ENCODE data around the gene TEAD3. TPM values are rescaled to one million over a fixed set of nuclear protein-coding genes. Genes with fewer than 3 reads are reported as not detected.

Gene TEAD3
- total and polyA plus RNA-seq, 4 donors, result 15.0 to 20.7 (median 18.5) TPM

GRCh38 chr6:35495258-35496035, 1.4 kb downstream of the TEAD3 start:
- peaks cover 0 to 68% (median 39%) of the 10 kb centered on the region in 5 donors for H3K4me1 ChIP-seq (ENCODE audit: control insufficient read depth in 5 of 5, insufficient read depth in 5 of 5, low read length in 5 of 5)
- TF ChIP-seq CTCF (IDR thresholded peaks at IDR 0.05; ENCODE audit: control extremely low read depth, extremely low read depth), result no peak
- peak overlapping the region; percentile 40 for H3K4me3 ChIP-seq
- peak overlapping the region; percentile 50 to 83 for H3K27ac ChIP-seq (ENCODE audit: low read depth in 1 of 2, low read length in 1 of 2)
- H3K9me3 ChIP-seq (ENCODE audit: control insufficient read depth in 4 of 4, insufficient read depth in 3 of 4, low read length in 3 of 4), result no peaks in the 10 kb centered on the region
- DNase-seq, result no peak
- no peaks in the 10 kb centered on the region for H3K36me3 ChIP-seq (ENCODE audit: control insufficient read depth in 4 of 4, insufficient read depth in 4 of 4, low read length in 4 of 4)
- peak overlapping the region; percentile 55 to 65 for H3K9ac ChIP-seq (ENCODE audit: insufficient read depth in 1 of 2, low read length in 2 of 2)
- no peak for ATAC-seq (ENCODE audit: insufficient read depth, low FRiP score)
- H3K27me3 ChIP-seq (ENCODE audit: control insufficient read depth in 3 of 3, insufficient read depth in 3 of 3, low read length in 2 of 3), result no peaks in the 10 kb centered on the region
- 71 to 79% methylated on average over 9 of the region's 9 CpGs for WGBS, 2 donors

- Histone ChIP-seq H3K27ac (ENCODE audit: low read depth in 1 of 2, low read length in 1 of 2) (peak overlapping the region in 1 of 2 donors; percentile 37), H3K4me3 (no peak overlapping the region), H3K9me3 (ENCODE audit: control insufficient read depth in 4 of 4, insufficient read depth in 3 of 4, low read length in 3 of 4) (no peaks in the 10 kb centered on the region), H3K27me3 (ENCODE audit: control insufficient read depth in 3 of 3, insufficient read depth in 3 of 3, low read length in 2 of 3) (no peaks in the 10 kb centered on the region), H3K4me1 (ENCODE audit: control insufficient read depth in 5 of 5, insufficient read depth in 5 of 5, low read length in 5 of 5) (peaks cover 0 to 69% (median 41%) of the 10 kb centered on the region in 5 donors), H3K9ac (ENCODE audit: insufficient read depth in 1 of 2, low read length in 2 of 2) (no peak overlapping the region), H3K36me3 (ENCODE audit: control insufficient read depth in 4 of 4, insufficient read depth in 4 of 4, low read length in 4 of 4) (no peaks in the 10 kb centered on the region)
- ATAC-seq (ENCODE audit: insufficient read depth, low FRiP score), result no peak
- TF ChIP-seq CTCF (IDR thresholded peaks at IDR 0.05; ENCODE audit: control extremely low read depth, extremely low read depth), result no peak
- WGBS, 2 donors, result 0 to 5% methylated on average over 4 of the region's 4 CpGs
- peak in 1 of 3 donors; percentile 71 for DNase-seq
Observed at GRCh38 chr6:35494161-35494563, 2.7 kb downstream of the TEAD3 start.

- ATAC-seq (ENCODE audit: insufficient read depth, low FRiP score) (no peak), DNase-seq (no peak)
- WGBS, 2 donors, result 84 to 85% methylated on average over 28 of the region's 28 CpGs
- Histone ChIP-seq H3K9me3 (ENCODE audit: control insufficient read depth in 4 of 4, insufficient read depth in 3 of 4, low read length in 3 of 4) (no peaks in the 10 kb centered on the region), H3K4me1 (ENCODE audit: control insufficient read depth in 5 of 5, insufficient read depth in 5 of 5, low read length in 5 of 5) (peaks cover 0 to 66% (median 37%) of the 10 kb centered on the region in 5 donors), H3K9ac (ENCODE audit: insufficient read depth in 1 of 2, low read length in 2 of 2) (no peak overlapping the region), H3K27ac (ENCODE audit: low read depth in 1 of 2, low read length in 1 of 2) (no peak overlapping the region), H3K36me3 (ENCODE audit: control insufficient read depth in 4 of 4, insufficient read depth in 4 of 4, low read length in 4 of 4) (no peaks in the 10 kb centered on the region), H3K4me3 (no peak overlapping the region), H3K27me3 (ENCODE audit: control insufficient read depth in 3 of 3, insufficient read depth in 3 of 3, low read length in 2 of 3) (no peaks in the 10 kb centered on the region)
- no peak for TF ChIP-seq CTCF (IDR thresholded peaks at IDR 0.05; ENCODE audit: control extremely low read depth, extremely low read depth)
Observed at GRCh38 chr6:35493307-35493983, 3.4 kb downstream of the TEAD3 start.
